Type B pancreatic cell (in vitro differentiated cells): ENCODE measurements around the gene ENOX1. TPM values are rescaled to one million over a fixed set of nuclear protein-coding genes. Genes with fewer than 3 reads are reported as not detected.
A peak's percentile ranks its signal among the peaks of the same experiment; 100 is the strongest.

ENCODE experiments used
- DNase-seq: peaks from one replicate; pipeline ENCODE4 v3.0.0; 2021; ENCODE audit warnings: mixed read lengths; ENCODE audit not compliant: unreplicated experiment; ENCODE audit errors: extremely low spot score
- H3K27ac Mint-ChIP-seq: 2 replicates; pipeline ENCODE4 v1.8.0; 2021; ENCODE audit warnings: mild to moderate bottlenecking, mixed read lengths
- H3K27me3 Mint-ChIP-seq: 2 replicates; pipeline ENCODE4 v1.8.0; 2021; ENCODE audit warnings: mixed read lengths
- H3K36me3 Mint-ChIP-seq: 2 replicates; pipeline ENCODE4 v1.8.0; 2021; ENCODE audit warnings: mixed read lengths
- H3K4me1 Mint-ChIP-seq: one replicate; pipeline ENCODE4 v1.8.0; 2021; ENCODE audit warnings: mixed read lengths; ENCODE audit not compliant: unreplicated experiment
- H3K4me3 Mint-ChIP-seq: 2 replicates; pipeline ENCODE4 v1.8.0; 2021; ENCODE audit warnings: mild to moderate bottlenecking, mixed read lengths
- H3K9me3 Mint-ChIP-seq: 2 replicates; pipeline ENCODE4 v1.8.0; 2021; ENCODE audit warnings: mixed read lengths
- total RNA-seq: library from RNA; stranded (reverse); gene quantifications from 2 replicates; pipeline ENCODE4 v1.2.1, GENCODE V29; 2021; ENCODE audit warnings: low replicate concordance
- TF ChIP-seq, protein P1 (sequence below): fragments of 200-600 bp; sonication (generic); conservative IDR thresholded peaks from 2 replicates; pipeline ENCODE4 v1.5.0; 2021; ENCODE audit warnings: antibody characterized with exemption, mild to moderate bottlenecking

ENOX1 gene
- total RNA-seq, 1 donor from 2014 or later = 7.5 TPM

DNA sequence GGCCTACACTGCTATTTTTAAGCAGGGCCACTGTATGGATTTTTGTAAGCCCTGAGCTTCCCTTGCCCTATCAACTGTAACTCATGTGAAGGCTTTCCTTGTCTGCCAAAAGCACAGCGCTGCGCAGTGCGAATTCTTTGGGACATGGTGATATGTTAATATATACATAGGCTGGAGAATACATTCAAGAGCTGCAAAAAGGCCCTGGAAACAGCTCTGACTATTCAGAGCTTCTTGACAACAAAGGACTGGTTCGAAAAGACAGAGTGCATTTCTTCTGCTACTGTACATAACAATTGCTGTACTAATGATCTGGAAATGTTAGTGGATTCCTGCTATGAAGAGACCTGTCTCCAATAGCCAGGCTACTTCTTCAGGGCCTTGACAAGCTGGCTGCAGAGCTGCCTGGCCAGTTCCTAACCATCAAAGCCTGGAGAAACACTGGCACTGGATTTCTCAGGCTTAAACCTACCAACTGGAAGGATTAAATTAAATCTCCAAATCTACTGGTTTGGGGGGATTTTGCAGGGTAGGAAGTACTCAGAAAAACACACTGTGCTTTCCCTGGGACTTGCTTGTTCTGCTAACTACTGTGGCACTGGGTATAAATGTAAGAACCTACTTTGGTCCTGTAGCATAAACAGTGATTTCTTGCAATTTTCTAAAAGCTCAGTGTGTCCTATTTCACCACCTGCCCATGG lies 516.5 kb downstream of the ENOX1 start:
- no peak for DNase-seq
- TF ChIP-seq, protein P1, sequence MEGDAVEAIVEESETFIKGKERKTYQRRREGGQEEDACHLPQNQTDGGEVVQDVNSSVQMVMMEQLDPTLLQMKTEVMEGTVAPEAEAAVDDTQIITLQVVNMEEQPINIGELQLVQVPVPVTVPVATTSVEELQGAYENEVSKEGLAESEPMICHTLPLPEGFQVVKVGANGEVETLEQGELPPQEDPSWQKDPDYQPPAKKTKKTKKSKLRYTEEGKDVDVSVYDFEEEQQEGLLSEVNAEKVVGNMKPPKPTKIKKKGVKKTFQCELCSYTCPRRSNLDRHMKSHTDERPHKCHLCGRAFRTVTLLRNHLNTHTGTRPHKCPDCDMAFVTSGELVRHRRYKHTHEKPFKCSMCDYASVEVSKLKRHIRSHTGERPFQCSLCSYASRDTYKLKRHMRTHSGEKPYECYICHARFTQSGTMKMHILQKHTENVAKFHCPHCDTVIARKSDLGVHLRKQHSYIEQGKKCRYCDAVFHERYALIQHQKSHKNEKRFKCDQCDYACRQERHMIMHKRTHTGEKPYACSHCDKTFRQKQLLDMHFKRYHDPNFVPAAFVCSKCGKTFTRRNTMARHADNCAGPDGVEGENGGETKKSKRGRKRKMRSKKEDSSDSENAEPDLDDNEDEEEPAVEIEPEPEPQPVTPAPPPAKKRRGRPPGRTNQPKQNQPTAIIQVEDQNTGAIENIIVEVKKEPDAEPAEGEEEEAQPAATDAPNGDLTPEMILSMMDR = no peak
- peaks cover 5% of the 10 kb centered on the region for H3K9me3 Mint-ChIP-seq
- H3K27me3 Mint-ChIP-seq = peaks cover 5% of the 10 kb centered on the region
- peaks cover 34% of the 10 kb centered on the region for H3K4me1 Mint-ChIP-seq
- H3K4me3 Mint-ChIP-seq = no peak overlapping the region
- H3K27ac Mint-ChIP-seq = peak overlapping the region; percentile 49
- no peaks in the 10 kb centered on the region for H3K36me3 Mint-ChIP-seq

DNA sequence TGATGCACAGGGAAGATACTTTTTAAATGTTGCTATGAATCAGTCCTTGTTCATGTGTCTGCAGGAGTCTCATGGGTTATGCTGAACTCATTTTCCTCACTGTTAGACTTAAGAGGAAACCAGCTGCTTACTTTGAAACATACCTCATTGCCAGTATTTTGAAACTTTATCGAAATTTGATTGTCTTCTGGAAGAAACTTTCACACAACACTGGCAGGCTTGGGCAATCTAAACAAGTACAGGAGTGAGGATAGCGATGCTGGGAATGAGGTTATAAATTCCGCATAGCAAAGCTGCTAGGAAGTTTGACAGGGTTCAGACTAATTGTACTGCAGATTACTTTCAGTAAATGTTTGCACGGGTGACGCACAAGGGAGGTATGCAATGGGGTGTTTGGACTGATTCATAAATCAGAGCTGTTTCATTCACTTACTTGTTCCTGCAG lies 517.7 kb downstream of the ENOX1 start:
- DNase-seq = no peak
- TF ChIP-seq, protein P1 = no peak
- Mint-ChIP-seq H3K4me1 (peaks cover 34% of the 10 kb centered on the region), H3K27me3 (peaks cover 5% of the 10 kb centered on the region), H3K36me3 (no peaks in the 10 kb centered on the region), H3K9me3 (peaks cover 5% of the 10 kb centered on the region), H3K4me3 (peak overlapping the region; percentile 48), H3K27ac (peak overlapping the region; percentile 72)

DNA sequence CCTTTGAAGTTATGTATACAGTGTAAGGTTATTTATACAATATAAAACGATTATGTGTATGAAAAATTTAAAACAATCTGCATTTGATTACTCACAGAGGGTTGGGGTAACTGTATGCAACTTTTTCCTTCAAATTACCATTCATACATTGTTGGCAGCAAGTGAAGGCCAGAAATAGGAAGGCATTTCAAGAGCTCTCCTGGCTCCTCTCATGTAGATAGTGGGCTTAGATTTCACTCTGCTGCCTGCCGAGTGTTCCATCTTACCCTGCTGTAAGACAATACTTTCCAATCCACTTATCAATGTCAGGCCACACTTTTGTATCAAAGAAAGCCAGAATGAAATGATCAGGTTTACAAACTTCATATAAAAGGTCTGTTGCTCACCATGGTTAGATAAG lies 518.1 kb downstream of the ENOX1 start:
- Mint-ChIP-seq H3K36me3 (no peaks in the 10 kb centered on the region), H3K9me3 (peaks cover 5% of the 10 kb centered on the region), H3K27me3 (peaks cover 5% of the 10 kb centered on the region), H3K4me3 (peak overlapping the region; percentile 48), H3K4me1 (peaks cover 34% of the 10 kb centered on the region), H3K27ac (peak overlapping the region; percentile 72)
- no peak for DNase-seq
- TF ChIP-seq, protein P1 = no peak

DNA sequence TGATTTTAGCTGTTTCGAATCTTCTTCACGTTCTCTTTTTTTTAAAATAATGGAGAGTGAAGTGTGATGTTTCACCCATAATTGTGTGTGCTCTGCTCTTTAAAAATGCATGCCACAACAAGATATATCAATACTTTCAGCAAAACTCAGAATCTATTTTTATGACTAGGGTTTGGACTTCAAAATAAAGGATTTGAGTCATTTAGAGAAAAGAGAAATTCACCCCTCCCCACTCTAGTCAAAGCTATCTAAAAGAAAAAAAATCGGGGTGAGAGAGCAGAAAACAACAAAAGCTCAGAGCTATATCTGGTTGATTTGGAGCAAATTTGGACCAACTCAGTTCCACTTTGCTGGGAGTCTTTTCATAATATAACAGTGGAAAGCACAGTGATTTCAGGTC lies 518.9 kb downstream of the ENOX1 start:
- H3K4me3 Mint-ChIP-seq = no peak overlapping the region
- TF ChIP-seq, protein P1 = no peak
- DNase-seq = no peak
- H3K27ac Mint-ChIP-seq = no peak overlapping the region
- H3K27me3 Mint-ChIP-seq = peaks cover 2% of the 10 kb centered on the region
- no peaks in the 10 kb centered on the region for H3K36me3 Mint-ChIP-seq
- peaks cover under 1% of the 10 kb centered on the region for H3K9me3 Mint-ChIP-seq
- peaks cover 34% of the 10 kb centered on the region for H3K4me1 Mint-ChIP-seq

DNA sequence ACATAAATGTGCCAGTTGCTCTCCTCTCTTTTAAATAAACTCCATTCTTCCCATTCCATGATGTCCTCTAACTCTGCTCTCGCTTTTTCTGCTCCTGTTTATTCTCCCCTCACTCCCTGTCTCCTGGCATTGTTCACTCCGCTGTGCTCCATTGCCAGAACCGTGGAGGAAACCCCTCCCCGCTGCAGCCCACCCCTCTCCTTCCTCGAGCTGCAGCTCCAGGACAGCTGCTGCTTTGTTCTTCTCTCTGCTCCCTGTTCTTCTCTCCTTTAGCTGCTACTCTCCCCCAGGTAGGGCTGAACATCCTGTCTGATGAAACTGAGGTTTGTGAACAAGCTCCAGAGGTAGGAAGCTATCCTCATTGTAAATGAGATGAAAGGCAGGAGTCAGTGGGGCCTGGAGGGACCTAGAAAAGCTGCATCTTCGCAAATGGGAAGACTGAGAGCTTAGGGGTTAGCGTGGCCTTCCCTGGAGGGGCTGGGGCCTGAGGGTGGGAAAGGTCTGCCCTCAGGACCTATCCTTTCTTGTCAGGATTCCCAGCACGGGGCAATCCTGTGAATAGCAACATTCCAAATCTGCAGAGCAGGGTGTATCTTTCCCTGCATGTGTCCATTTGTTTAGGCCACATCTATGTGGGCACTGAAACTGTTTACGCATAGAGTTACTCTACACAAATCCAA lies 519.7 kb downstream of the ENOX1 start:
- Mint-ChIP-seq H3K4me3 (no peak overlapping the region), H3K9me3 (no peaks in the 10 kb centered on the region), H3K27me3 (no peaks in the 10 kb centered on the region), H3K27ac (no peak overlapping the region), H3K36me3 (no peaks in the 10 kb centered on the region), H3K4me1 (peaks cover 34% of the 10 kb centered on the region)
- TF ChIP-seq, protein P1 = no peak
- DNase-seq = no peak
